Transverse colon (tissue), 4 donors: Measurements from ENCODE around the gene NAGS.

Source experiments
- CTCF ChIP-seq, 5 experiments: fragments of 200-600 bp in 3 of 5; fragments of 450-650 bp in 2 of 5; sonication (generic) in 3 of 5; IDR thresholded peaks; 1 replicate in 2 of 5; 2 replicates in 3 of 5; pipeline ENCODE4 v1.5.1; 2016 to 2017; ENCODE audit warnings: antibody characterized with exemption in 5 of 5, inconsistent platforms in 3 of 5, mild to moderate bottlenecking in 2 of 5, moderate library complexity in 1 of 5
- EP300 ChIP-seq: sonication (generic); formaldehyde crosslinking; IDR thresholded peaks from one replicate; pipeline ENCODE4 v1.6.1; 2017; ENCODE audit warnings: antibody characterized with exemption, low read depth
- POLR2A ChIP-seq: fragments of 450-650 bp; IDR thresholded peaks from one replicate; pipeline ENCODE4 v1.6.1; 2016; ENCODE audit warnings: antibody characterized with exemption, mild to moderate bottlenecking, moderate library complexity
- POLR2AphosphoS5 ChIP-seq, 3 donors: sonication (generic); formaldehyde crosslinking; IDR thresholded peaks; one replicate each; pipeline ENCODE4 v1.6.1; 2016; ENCODE audit warnings: antibody characterized with exemption in 3 of 3

DNA sequence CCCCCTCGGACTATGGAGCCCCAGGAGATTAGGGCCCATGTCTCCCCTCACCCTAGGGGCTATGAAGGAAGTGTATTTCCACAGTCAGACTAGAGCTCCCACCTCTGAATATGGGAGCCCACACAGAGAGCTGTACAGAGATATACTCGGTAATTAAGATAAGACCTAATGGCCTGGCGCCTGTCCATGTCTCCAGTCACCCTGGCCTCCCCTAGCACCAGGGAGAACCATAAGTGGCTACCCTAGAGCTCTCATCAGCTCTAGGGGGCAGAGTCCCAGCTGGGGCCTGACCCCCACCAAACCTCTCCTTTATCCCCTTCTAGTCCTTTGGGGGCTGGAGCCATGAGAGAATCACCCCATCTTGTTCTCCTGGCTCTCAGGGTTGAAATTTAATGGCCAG lies 8.0 kb downstream of the NAGS start:
- TF ChIP-seq POLR2A = no peak
- no peak for TF ChIP-seq CTCF (IDR thresholded peaks at IDR 0.05)
- no peak for TF ChIP-seq POLR2AphosphoS5 (IDR thresholded peaks at IDR 0.05)
- no peak for TF ChIP-seq EP300
